Upper lobe of left lung (tissue), 6 donors: Measurements from ENCODE around the gene FEZ2. TPM values are rescaled to one million over a fixed set of nuclear protein-coding genes. Genes with fewer than 3 reads are reported as not detected.

Experiments
- ATAC-seq, 2 donors: fragments of 200-7000 bp; cut with Tn5 transposase; one replicate each; pipeline ENCODE4 v1.9.1; 2022; ENCODE audit warnings: mild to moderate bottlenecking in 2 of 2, moderate library complexity in 2 of 2; ENCODE audit not compliant: low FRiP score in 2 of 2
- DNase-seq, 2 donors: peaks; one replicate each; pipeline ENCODE4 v3.0.0-alpha.2; 2019 to 2020
- H3K27ac ChIP-seq, 4 donors: fragments of 200-600 bp; sonication (generic); one replicate each; pipeline ENCODE4 v1.5.1; 2016 to 2019
- H3K27me3 ChIP-seq, 4 donors: fragments of 200-600 bp; sonication (generic); one replicate each; pipeline ENCODE4 v1.5.1; 2017 to 2019
- H3K36me3 ChIP-seq, 4 donors: fragments of 200-600 bp; sonication (generic); one replicate each; pipeline ENCODE4 v1.5.1; 2016 to 2019
- H3K4me1 ChIP-seq, 4 donors: fragments of 200-600 bp; sonication (generic); one replicate each; pipeline ENCODE4 v1.5.1; 2018 to 2019
- H3K4me3 ChIP-seq, 4 donors: fragments of 200-600 bp; sonication (generic); one replicate each; pipeline ENCODE4 v1.5.1; 2017 to 2019; ENCODE audit warnings: mild to moderate bottlenecking in 2 of 4, moderate library complexity in 1 of 4
- H3K9me3 ChIP-seq, 4 donors: fragments of 200-600 bp; sonication (generic); one replicate each; pipeline ENCODE4 v1.5.1; 2018 to 2019
- EP300 ChIP-seq, 4 donors: sonication (generic); formaldehyde crosslinking; IDR thresholded peaks; one replicate each; pipeline ENCODE4 v1.5.1; 2017; ENCODE audit warnings: antibody characterized with exemption in 4 of 4, control low read depth in 2 of 4
- POLR2A ChIP-seq, 4 donors: fragments of 450-650 bp; IDR thresholded peaks; one replicate each; pipeline ENCODE4 v1.5.1; 2016 to 2017; ENCODE audit warnings: antibody characterized with exemption in 4 of 4, mild to moderate bottlenecking in 2 of 4
- POLR2AphosphoS5 ChIP-seq, 2 donors: sonication (generic); formaldehyde crosslinking; IDR thresholded peaks; one replicate each; pipeline ENCODE4 v1.5.1; 2017; ENCODE audit warnings: antibody characterized with exemption in 2 of 2
- WGBS, 2 donors: methylation state at CpG; one replicate each; pipeline ENCODE4 v1.1.5; 2017 to 2018; 5-methylcytosine and 5-hydroxymethylcytosine counted together
- total RNA-seq, 6 donors: library from RNA; depleted of rRNA in 4 of 6; stranded (reverse); fragments of >200 nt in 4 of 6; gene quantifications; one replicate each; pipeline versions ENCODE4 v1.1.0 to v1.2.1, GENCODE V29; 2016 to 2021
- TF ChIP-seq, protein P1 (sequence below), 6 experiments: fragments of 450-650 bp in 4 of 6; fragments of 200-600 bp in 2 of 6; sonication (generic) in 2 of 6; IDR thresholded peaks; one replicate each; pipeline ENCODE4 v1.5.1; 2016 to 2019; ENCODE audit warnings: antibody characterized with exemption in 6 of 6
- donor health status: DM: no; HTN: no; CAD: no; lungs with moderate emphysema.
- donor health status: DM: no; HTN: yes; CAD: no; lungs with severe emphysema.

The FEZ2 gene
- total RNA-seq, 6 donors from 2014 or later = 38.2 to 81.1 (median 43.1) TPM

GRCh38 chr2:36511858-36512603 is 85.9 kb downstream of the FEZ2 start:
- 82 to 86% methylated on average over 9 of the region's 9 CpGs for WGBS, 2 donors
- Histone ChIP-seq H3K27ac (no peak overlapping the region), H3K4me3 (no peak overlapping the region), H3K27me3 (no peaks in the 10 kb centered on the region), H3K36me3 (peaks cover 8 to 72% (median 18%) of the 10 kb centered on the region in 4 donors), H3K9me3 (no peaks in the 10 kb centered on the region), H3K4me1 (no peaks in the 10 kb centered on the region)
- DNase-seq = no peak
- TF ChIP-seq EP300 (IDR thresholded peaks at IDR 0.05) = no peak
- no peak for TF ChIP-seq POLR2A (IDR thresholded peaks at IDR 0.05)
- no peak for TF ChIP-seq POLR2AphosphoS5 (IDR thresholded peaks at IDR 0.05)
- TF ChIP-seq, protein P1, sequence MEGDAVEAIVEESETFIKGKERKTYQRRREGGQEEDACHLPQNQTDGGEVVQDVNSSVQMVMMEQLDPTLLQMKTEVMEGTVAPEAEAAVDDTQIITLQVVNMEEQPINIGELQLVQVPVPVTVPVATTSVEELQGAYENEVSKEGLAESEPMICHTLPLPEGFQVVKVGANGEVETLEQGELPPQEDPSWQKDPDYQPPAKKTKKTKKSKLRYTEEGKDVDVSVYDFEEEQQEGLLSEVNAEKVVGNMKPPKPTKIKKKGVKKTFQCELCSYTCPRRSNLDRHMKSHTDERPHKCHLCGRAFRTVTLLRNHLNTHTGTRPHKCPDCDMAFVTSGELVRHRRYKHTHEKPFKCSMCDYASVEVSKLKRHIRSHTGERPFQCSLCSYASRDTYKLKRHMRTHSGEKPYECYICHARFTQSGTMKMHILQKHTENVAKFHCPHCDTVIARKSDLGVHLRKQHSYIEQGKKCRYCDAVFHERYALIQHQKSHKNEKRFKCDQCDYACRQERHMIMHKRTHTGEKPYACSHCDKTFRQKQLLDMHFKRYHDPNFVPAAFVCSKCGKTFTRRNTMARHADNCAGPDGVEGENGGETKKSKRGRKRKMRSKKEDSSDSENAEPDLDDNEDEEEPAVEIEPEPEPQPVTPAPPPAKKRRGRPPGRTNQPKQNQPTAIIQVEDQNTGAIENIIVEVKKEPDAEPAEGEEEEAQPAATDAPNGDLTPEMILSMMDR (IDR thresholded peaks at IDR 0.05) = no peak
- no peak for ATAC-seq

GRCh38 chr2:36509075-36509474 is 88.9 kb downstream of the FEZ2 start:
- Histone ChIP-seq H3K4me1 (no peaks in the 10 kb centered on the region), H3K9me3 (no peaks in the 10 kb centered on the region), H3K4me3 (no peak overlapping the region), H3K36me3 (peaks cover 7 to 61% (median 15%) of the 10 kb centered on the region in 4 donors), H3K27ac (no peak overlapping the region), H3K27me3 (no peaks in the 10 kb centered on the region)
- TF ChIP-seq POLR2A (IDR thresholded peaks at IDR 0.05) (no peak), EP300 (IDR thresholded peaks at IDR 0.05) (no peak), POLR2AphosphoS5 (IDR thresholded peaks at IDR 0.05) (no peak)
- 95% methylated on average over 6 of the region's 6 CpGs for WGBS, 2 donors
- ATAC-seq = no peak
- DNase-seq = no peak

DNA sequence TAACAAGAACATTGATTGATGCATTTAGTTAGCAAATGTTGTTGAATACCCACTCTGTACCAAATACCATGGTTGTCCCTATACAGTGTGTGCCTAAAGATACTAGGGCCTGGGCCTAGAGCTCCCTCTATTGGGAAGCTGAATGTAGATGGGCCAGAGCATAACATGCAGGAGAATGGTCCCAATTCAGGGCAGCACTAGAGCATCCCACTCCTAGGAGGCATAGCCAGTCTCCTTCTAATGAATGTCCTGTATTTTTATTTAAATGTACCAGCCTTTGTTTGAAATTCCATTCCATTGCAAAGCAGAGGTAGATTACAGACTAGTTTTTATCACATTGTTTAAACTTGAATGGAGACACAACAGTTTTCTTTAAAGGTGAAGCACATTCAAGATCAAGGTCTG is 90.6 kb downstream of the FEZ2 start:
- no peak for TF ChIP-seq POLR2A (IDR thresholded peaks at IDR 0.05)
- TF ChIP-seq POLR2AphosphoS5 (IDR thresholded peaks at IDR 0.05) = no peak
- TF ChIP-seq, protein P1 (IDR thresholded peaks at IDR 0.05) = peak; percentile 24 to 59 (median 42)
- no peak for TF ChIP-seq EP300 (IDR thresholded peaks at IDR 0.05)
- no peaks in the 10 kb centered on the region for H3K9me3 ChIP-seq
- H3K4me1 ChIP-seq = no peaks in the 10 kb centered on the region
- ATAC-seq = peak; percentile 73 to 86
- H3K27ac ChIP-seq = no peak overlapping the region
- no peaks in the 10 kb centered on the region for H3K27me3 ChIP-seq
- H3K4me3 ChIP-seq = no peak overlapping the region
- DNase-seq = no peak
- peaks cover 0 to 57% (median 5%) of the 10 kb centered on the region in 4 donors for H3K36me3 ChIP-seq

Other genes starting within 250 kb of the FEZ2 start
- 100 to 1,000 TPM in 4 of 6 donors, 10 to 100 TPM in 2; 74.7 to 128 (median 110) TPM for gene CRIM1, start 242.4 kb downstream of the FEZ2 start, total RNA-seq
- 1 to 10 TPM in 1 of 6 donors, under 1 TPM in 4, not detected in 1; 0.22 to 1.4 (median 0.54) TPM for gene VIT, start 98.5 kb upstream of the FEZ2 start, total RNA-seq